CD8-positive, alpha-beta memory T cell (primary cell): ENCODE data around the gene TRIP12. TPM values are rescaled to one million over a fixed set of nuclear protein-coding genes. Genes with fewer than 3 reads are reported as not detected.

Source experiments
- polyA plus RNA-seq: library from polyadenylated mRNA; unstranded; fragments of 300-500 nt; fragmentation: Illumina TruSeq; gene quantifications from one replicate; pipeline ENCODE4 v1.2.3, GENCODE V29; 2021
- total RNA-seq, 2 experiments: library from RNA; stranded (reverse); gene quantifications; one replicate each; pipeline ENCODE4 v1.2.3, GENCODE V29; 2021

Gene TRIP12
- total and polyA plus RNA-seq, 3 experiments from 2014 or later: 42.0 to 269 (median 263) TPM

Other genes starting within 250 kb of the TRIP12 start
- not detected for gene DNER, start 207.5 kb downstream of the TRIP12 start, total RNA-seq
- not detected for gene DNER, start 207.5 kb downstream of the TRIP12 start, polyA plus RNA-seq
- gene FBXO36, start 494 bp upstream of the TRIP12 start, total RNA-seq: under 1 TPM; 0.74 to 0.95 TPM
- gene FBXO36, start 494 bp upstream of the TRIP12 start, polyA plus RNA-seq: 0.56 TPM
- 1 to 10 TPM in 1 of 2 experiments, under 1 TPM in 1; 0.27 to 1.0 TPM for gene SLC16A14, start 146.9 kb upstream of the TRIP12 start, total RNA-seq
- 0.13 TPM for gene SLC16A14, start 146.9 kb upstream of the TRIP12 start, polyA plus RNA-seq